ENCODE data around the gene CLNK. TPM values are rescaled to one million over a fixed set of nuclear protein-coding genes. Genes with fewer than 3 reads are reported as not detected.

Gene CLNK
- total RNA-seq, 1 donor from 2014 or later: not detected

- intact Hi-C loops (cut with DNase I): loop anchor here (5.0 kb wide), 1 partner anchor 843 kb away; the partner anchor contains the start of gene HS3ST1
- DNase-seq (ENCODE audit: low spot score in 2 of 2): no peak
- no peaks in the 10 kb centered on the region for H3K36me3 ChIP-seq
- H3K4me3 ChIP-seq: no peak overlapping the region
- H3K27ac ChIP-seq: no peak overlapping the region
- no peaks in the 10 kb centered on the region for H3K4me1 ChIP-seq
- no peaks in the 10 kb centered on the region for H3K9me3 ChIP-seq
- TF ChIP-seq CTCF (IDR thresholded peaks at IDR 0.05): no peak
- H3K27me3 ChIP-seq: no peaks in the 10 kb centered on the region
Observed at GRCh38 chr4:10584042-10584441, 100.5 kb downstream of the CLNK start.

GRCh38 chr4:10582951-10583350 lies 101.6 kb downstream of the CLNK start:
- no peak overlapping the region for H3K4me3 ChIP-seq
- H3K27ac ChIP-seq: no peak overlapping the region
- H3K9me3 ChIP-seq: no peaks in the 10 kb centered on the region
- intact Hi-C loops (cut with DNase I): loop anchor here (5.0 kb wide), 1 partner anchor 844 kb away; the partner anchor contains the start of gene HS3ST1
- no peak for TF ChIP-seq CTCF (IDR thresholded peaks at IDR 0.05)
- H3K36me3 ChIP-seq: no peaks in the 10 kb centered on the region
- H3K4me1 ChIP-seq: no peaks in the 10 kb centered on the region
- DNase-seq (ENCODE audit: low spot score in 2 of 2): no peak
- H3K27me3 ChIP-seq: no peaks in the 10 kb centered on the region

GRCh38 chr4:10582059-10582686 lies 102.4 kb downstream of the CLNK start:
- intact Hi-C loops (cut with DNase I): loop anchor here (5.0 kb wide), 1 partner anchor 845 kb away; the partner anchor contains the start of gene HS3ST1

GRCh38 chr4:10581022-10581421 lies 103.5 kb downstream of the CLNK start:
- intact Hi-C loops (cut with DNase I): loop anchor here (5.0 kb wide), 1 partner anchor 846 kb away; the partner anchor contains the start of gene HS3ST1
- Histone ChIP-seq H3K36me3 (no peaks in the 10 kb centered on the region), H3K9me3 (no peaks in the 10 kb centered on the region), H3K27ac (no peak overlapping the region), H3K27me3 (no peaks in the 10 kb centered on the region), H3K4me1 (no peaks in the 10 kb centered on the region), H3K4me3 (no peak overlapping the region)
- no peak for DNase-seq (ENCODE audit: low spot score in 2 of 2)
- no peak for TF ChIP-seq CTCF (IDR thresholded peaks at IDR 0.05)

More at GRCh38 chr4:10582059-10582686, 102.4 kb downstream of the CLNK start:
- Histone ChIP-seq H3K36me3 (no peaks in the 10 kb centered on the region), H3K27ac (no peak overlapping the region), H3K27me3 (no peaks in the 10 kb centered on the region), H3K4me1 (no peaks in the 10 kb centered on the region), H3K9me3 (no peaks in the 10 kb centered on the region), H3K4me3 (no peak overlapping the region)
- peak; percentile 31 to 71 (median 62) for TF ChIP-seq CTCF (IDR thresholded peaks at IDR 0.05)
- DNase-seq (ENCODE audit: low spot score in 2 of 2): peak in 1 of 2 donors; percentile 69

GRCh38 chr4:10579648-10580047 lies 104.9 kb downstream of the CLNK start:
- H3K9me3 ChIP-seq: no peaks in the 10 kb centered on the region
- no peak overlapping the region for H3K4me3 ChIP-seq
- intact Hi-C loops (cut with DNase I): loop anchor here (5.0 kb wide), 1 partner anchor 848 kb away; the partner anchor contains the start of gene HS3ST1
- H3K27ac ChIP-seq: no peak overlapping the region
- DNase-seq (ENCODE audit: low spot score in 2 of 2): no peak
- TF ChIP-seq CTCF (IDR thresholded peaks at IDR 0.05): no peak
- H3K27me3 ChIP-seq: no peaks in the 10 kb centered on the region
- no peaks in the 10 kb centered on the region for H3K4me1 ChIP-seq
- H3K36me3 ChIP-seq: no peaks in the 10 kb centered on the region
